HCT116 (cell line): ENCODE results near the gene UBE2H. TPM values are rescaled to one million over a fixed set of nuclear protein-coding genes. Genes with fewer than 3 reads are reported as not detected.

ENCODE experiments used
- CBX3 ChIP-seq: IDR thresholded peaks from 2 replicates; pipeline ENCODE4 v1.6.1; 2012; ENCODE audit warnings: low read depth
- CEBPB ChIP-seq: IDR thresholded peaks from 2 replicates; pipeline ENCODE4 v1.6.1; 2012; ENCODE audit warnings: low read depth
- EGR1 ChIP-seq: IDR thresholded peaks from 2 replicates; pipeline ENCODE4 v1.6.1; 2012; ENCODE audit warnings: low read depth
- ELF1 ChIP-seq: IDR thresholded peaks from 2 replicates; pipeline ENCODE4 v1.6.1; 2012; ENCODE audit warnings: low read depth, borderline replicate concordance
- RAD21 ChIP-seq: IDR thresholded peaks from 2 replicates; pipeline ENCODE4 v1.6.1; 2012; ENCODE audit warnings: low read depth, mild to moderate bottlenecking
- SRF ChIP-seq: IDR thresholded peaks from 2 replicates; pipeline ENCODE4 v1.6.1; 2012; ENCODE audit warnings: low read depth
- YY1 ChIP-seq: IDR thresholded peaks from 2 replicates; pipeline ENCODE4 v1.6.1; 2011; ENCODE audit warnings: low read length, low read depth, moderate library complexity, mild to moderate bottlenecking; ENCODE audit not compliant: insufficient replicate concordance; ENCODE audit errors: extremely low read depth
- total RNA-seq: library from RNA; stranded (reverse); gene quantifications from one replicate; pipeline ENCODE4 v1.2.1, GENCODE V29; 2021; ENCODE audit not compliant: unreplicated experiment
- TF ChIP-seq, protein P1 (sequence below), 3 experiments: fragments of 200-600 bp in 1 of 3; sonication (generic) in 1 of 3; IDR thresholded peaks in 2 of 3; conservative IDR thresholded peaks in 1 of 3; 2 replicates each; pipeline ENCODE4 v1.5.1; 2012 to 2017; ENCODE audit warnings: low read depth in 2 of 3, low read length in 2 of 3, antibody characterized with exemption in 1 of 3, borderline replicate concordance in 1 of 3, control low read depth in 1 of 3, mild to moderate bottlenecking in 1 of 3, mixed read lengths in 1 of 3, mixed run types in 1 of 3, moderate library complexity in 1 of 3; ENCODE audit not compliant: insufficient read depth in 1 of 3
- TF ChIP-seq, protein P2 (sequence below): IDR thresholded peaks from 2 replicates; pipeline ENCODE4 v1.6.1; 2012
- TF ChIP-seq, protein P3 (sequence below): IDR thresholded peaks from 2 replicates; pipeline ENCODE4 v1.6.1; 2012
- TF ChIP-seq, protein P4 (sequence below): IDR thresholded peaks from 2 replicates; pipeline ENCODE4 v1.6.1; 2011; ENCODE audit warnings: mild to moderate bottlenecking, low read length, moderate library complexity; ENCODE audit not compliant: insufficient replicate concordance; ENCODE audit errors: extremely low read depth

The UBE2H gene
- total RNA-seq, 1 experiment from 2014 or later, result 117 TPM

DNA sequence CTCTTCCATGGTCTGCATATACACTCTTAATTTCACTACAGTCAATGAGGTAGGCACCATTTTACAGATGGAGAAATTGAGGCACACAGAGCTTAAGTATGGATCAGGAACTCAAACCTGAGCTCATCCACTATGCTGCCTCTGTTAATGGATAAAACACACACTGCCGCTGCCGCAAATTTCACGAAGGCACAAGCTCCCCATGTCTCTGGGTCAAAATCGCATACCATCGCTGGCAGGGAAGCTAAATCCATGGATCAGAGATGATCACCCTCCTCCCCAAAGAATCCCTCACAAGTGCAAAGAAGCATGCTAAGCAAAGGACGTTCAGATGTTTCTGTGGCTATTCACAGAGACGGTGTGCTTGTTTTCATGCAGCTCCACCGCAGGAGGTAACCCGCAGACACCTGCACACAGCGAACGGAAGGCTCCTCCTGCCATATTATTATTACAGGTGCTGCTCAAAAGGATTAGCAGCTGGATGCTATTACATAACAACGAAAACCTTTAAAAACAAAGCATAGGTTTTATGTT, 109.3 kb downstream of the UBE2H start (continued):
- TF ChIP-seq, protein P1, sequence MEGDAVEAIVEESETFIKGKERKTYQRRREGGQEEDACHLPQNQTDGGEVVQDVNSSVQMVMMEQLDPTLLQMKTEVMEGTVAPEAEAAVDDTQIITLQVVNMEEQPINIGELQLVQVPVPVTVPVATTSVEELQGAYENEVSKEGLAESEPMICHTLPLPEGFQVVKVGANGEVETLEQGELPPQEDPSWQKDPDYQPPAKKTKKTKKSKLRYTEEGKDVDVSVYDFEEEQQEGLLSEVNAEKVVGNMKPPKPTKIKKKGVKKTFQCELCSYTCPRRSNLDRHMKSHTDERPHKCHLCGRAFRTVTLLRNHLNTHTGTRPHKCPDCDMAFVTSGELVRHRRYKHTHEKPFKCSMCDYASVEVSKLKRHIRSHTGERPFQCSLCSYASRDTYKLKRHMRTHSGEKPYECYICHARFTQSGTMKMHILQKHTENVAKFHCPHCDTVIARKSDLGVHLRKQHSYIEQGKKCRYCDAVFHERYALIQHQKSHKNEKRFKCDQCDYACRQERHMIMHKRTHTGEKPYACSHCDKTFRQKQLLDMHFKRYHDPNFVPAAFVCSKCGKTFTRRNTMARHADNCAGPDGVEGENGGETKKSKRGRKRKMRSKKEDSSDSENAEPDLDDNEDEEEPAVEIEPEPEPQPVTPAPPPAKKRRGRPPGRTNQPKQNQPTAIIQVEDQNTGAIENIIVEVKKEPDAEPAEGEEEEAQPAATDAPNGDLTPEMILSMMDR (IDR thresholded peaks at IDR 0.05 in 2 of 3, conservative IDR thresholded peaks at IDR 0.05 in 1 of 3; ENCODE audit: borderline replicate concordance in 1 of 3, insufficient read depth in 1 of 3, low read depth in 2 of 3, low read length in 2 of 3), result no peak
- TF ChIP-seq ELF1 (no peak), EGR1 (no peak), SRF (no peak), CBX3 (no peak), CEBPB (no peak), YY1 (no peak), RAD21 (no peak)
- TF ChIP-seq, protein P2, sequence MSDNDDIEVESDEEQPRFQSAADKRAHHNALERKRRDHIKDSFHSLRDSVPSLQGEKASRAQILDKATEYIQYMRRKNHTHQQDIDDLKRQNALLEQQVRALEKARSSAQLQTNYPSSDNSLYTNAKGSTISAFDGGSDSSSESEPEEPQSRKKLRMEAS, result no peak
- TF ChIP-seq, protein P3, sequence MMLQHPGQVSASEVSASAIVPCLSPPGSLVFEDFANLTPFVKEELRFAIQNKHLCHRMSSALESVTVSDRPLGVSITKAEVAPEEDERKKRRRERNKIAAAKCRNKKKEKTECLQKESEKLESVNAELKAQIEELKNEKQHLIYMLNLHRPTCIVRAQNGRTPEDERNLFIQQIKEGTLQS, result no peak
- TF ChIP-seq, protein P4, sequence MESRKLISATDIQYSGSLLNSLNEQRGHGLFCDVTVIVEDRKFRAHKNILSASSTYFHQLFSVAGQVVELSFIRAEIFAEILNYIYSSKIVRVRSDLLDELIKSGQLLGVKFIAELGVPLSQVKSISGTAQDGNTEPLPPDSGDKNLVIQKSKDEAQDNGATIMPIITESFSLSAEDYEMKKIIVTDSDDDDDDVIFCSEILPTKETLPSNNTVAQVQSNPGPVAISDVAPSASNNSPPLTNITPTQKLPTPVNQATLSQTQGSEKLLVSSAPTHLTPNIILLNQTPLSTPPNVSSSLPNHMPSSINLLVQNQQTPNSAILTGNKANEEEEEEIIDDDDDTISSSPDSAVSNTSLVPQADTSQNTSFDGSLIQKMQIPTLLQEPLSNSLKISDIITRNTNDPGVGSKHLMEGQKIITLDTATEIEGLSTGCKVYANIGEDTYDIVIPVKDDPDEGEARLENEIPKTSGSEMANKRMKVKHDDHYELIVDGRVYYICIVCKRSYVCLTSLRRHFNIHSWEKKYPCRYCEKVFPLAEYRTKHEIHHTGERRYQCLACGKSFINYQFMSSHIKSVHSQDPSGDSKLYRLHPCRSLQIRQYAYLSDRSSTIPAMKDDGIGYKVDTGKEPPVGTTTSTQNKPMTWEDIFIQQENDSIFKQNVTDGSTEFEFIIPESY, result no peak
